ENCODE data around the gene COG7.
"Not testable (repeated sequence)": the region's sequence is repeated elsewhere in the genome, so short reads cannot be mapped to it uniquely, and the experiment has no call there.

Gene COG7

GRCh38 chr16:23414731-23415130 lies 38.3 kb downstream of the COG7 start:
- no peak for DNase-seq (ENCODE audit: low read depth in 4 of 4, low spot score in 1 of 4)

- DNase-seq (ENCODE audit: low read depth in 4 of 4, low spot score in 1 of 4) = no peak
Observed at GRCh38 chr16:23410176-23410575, 42.8 kb downstream of the COG7 start.

GRCh38 chr16:23409522-23409921 lies 43.5 kb downstream of the COG7 start:
- no peak for DNase-seq (ENCODE audit: low read depth in 4 of 4, low spot score in 1 of 4)

- no peak for DNase-seq (ENCODE audit: low read depth in 4 of 4, low spot score in 1 of 4)
Observed at GRCh38 chr16:23408823-23409298, 44.1 kb downstream of the COG7 start.

GRCh38 chr16:23408242-23408822 lies 44.7 kb downstream of the COG7 start:
- DNase-seq (ENCODE audit: low read depth in 4 of 4, low spot score in 1 of 4) = no peak

GRCh38 chr16:23407436-23408127 lies 45.4 kb downstream of the COG7 start:
- no peak for DNase-seq (ENCODE audit: low read depth in 4 of 4, low spot score in 1 of 4)

GRCh38 chr16:23406546-23407240 lies 46.3 kb downstream of the COG7 start:
- no peak for DNase-seq (ENCODE audit: low read depth in 4 of 4, low spot score in 1 of 4)

GRCh38 chr16:23406024-23406423 lies 47.0 kb downstream of the COG7 start:
- DNase-seq (ENCODE audit: low read depth in 4 of 4, low spot score in 1 of 4) = no peak

GRCh38 chr16:23403547-23403946 lies 49.4 kb downstream of the COG7 start:
- no peak for DNase-seq (ENCODE audit: low read depth in 4 of 4, low spot score in 1 of 4)

- DNase-seq (ENCODE audit: low read depth in 4 of 4, low spot score in 1 of 4) = no peak
Observed at GRCh38 chr16:23402100-23402499, 50.9 kb downstream of the COG7 start.

- no peak for DNase-seq (ENCODE audit: low read depth in 4 of 4, low spot score in 1 of 4)
Observed at GRCh38 chr16:23401139-23401538, 51.9 kb downstream of the COG7 start.

GRCh38 chr16:23400447-23400846 lies 52.5 kb downstream of the COG7 start:
- DNase-seq (ENCODE audit: low read depth in 4 of 4, low spot score in 1 of 4) = not testable (repeated sequence)

GRCh38 chr16:23398987-23399805 lies 53.8 kb downstream of the COG7 start:
- no peak for DNase-seq (ENCODE audit: low read depth in 4 of 4, low spot score in 1 of 4)

GRCh38 chr16:23397464-23397863 lies 55.5 kb downstream of the COG7 start:
- DNase-seq (ENCODE audit: low read depth in 4 of 4, low spot score in 1 of 4) = no peak

- no peak for DNase-seq (ENCODE audit: low read depth in 4 of 4, low spot score in 1 of 4)
Observed at GRCh38 chr16:23395732-23396131, 57.3 kb downstream of the COG7 start.

- DNase-seq (ENCODE audit: low read depth in 4 of 4, low spot score in 1 of 4) = no peak
Observed at GRCh38 chr16:23394141-23394831, 58.7 kb downstream of the COG7 start.

GRCh38 chr16:23392223-23392600 lies 60.8 kb downstream of the COG7 start:
- no peak for DNase-seq (ENCODE audit: low read depth in 4 of 4, low spot score in 1 of 4)

- DNase-seq (ENCODE audit: low read depth in 4 of 4, low spot score in 1 of 4) = no peak
Observed at GRCh38 chr16:23391381-23392222, 61.4 kb downstream of the COG7 start.

- not testable (repeated sequence) for DNase-seq (ENCODE audit: low read depth in 4 of 4, low spot score in 1 of 4)
Observed at GRCh38 chr16:23389936-23390335, 63.1 kb downstream of the COG7 start.

- DNase-seq (ENCODE audit: low read depth in 4 of 4, low spot score in 1 of 4) = no peak
Observed at GRCh38 chr16:23389201-23389600, 63.8 kb downstream of the COG7 start.

All from stimulated activated CD4-positive, alpha-beta T cell treated with anti-CD3 and anti-CD28 coated beads, Interleukin-1b, Interleukin-23, amount 100 ng/mL, for 24 hours (primary cell).